Kidney epithelial cell (primary cell): ENCODE data around the gene LTC4S. TPM values are rescaled to one million over a fixed set of nuclear protein-coding genes. Genes with fewer than 3 reads are reported as not detected.

Experiments
- DNase-seq: peaks from one replicate; pipeline ENCODE4 v3.0.0-alpha.2; 2010; ENCODE audit warnings: low read depth
- H3K27me3 ChIP-seq: 2 replicates; pipeline ENCODE4 v1.6.0; 2011; ENCODE audit warnings: low read length; ENCODE audit not compliant: control insufficient read depth, insufficient read depth
- H3K36me3 ChIP-seq: 2 replicates; pipeline ENCODE4 v1.5.1; 2011; ENCODE audit warnings: low read length; ENCODE audit not compliant: control insufficient read depth, insufficient read depth
- H3K4me3 ChIP-seq: 2 replicates; pipeline ENCODE4 v1.5.1; 2011; ENCODE audit warnings: low read depth, mild to moderate bottlenecking, control low read depth, low read length
- CTCF ChIP-seq: IDR thresholded peaks from 2 replicates; pipeline ENCODE4 v1.5.1; 2011; ENCODE audit warnings: mild to moderate bottlenecking, moderate library complexity, low read length, control low read depth, inconsistent platforms; ENCODE audit not compliant: insufficient read depth, poor library complexity, severe bottlenecking
- total RNA-seq: library from RNA; depleted of rRNA; stranded (reverse); fragments of >200 nt; gene quantifications from 2 replicates; pipeline ENCODE4 v1.2.3, GENCODE V29; 2015

The LTC4S gene
- total RNA-seq, 1 donor from 2014 or later, result 5.1 TPM

DNA sequence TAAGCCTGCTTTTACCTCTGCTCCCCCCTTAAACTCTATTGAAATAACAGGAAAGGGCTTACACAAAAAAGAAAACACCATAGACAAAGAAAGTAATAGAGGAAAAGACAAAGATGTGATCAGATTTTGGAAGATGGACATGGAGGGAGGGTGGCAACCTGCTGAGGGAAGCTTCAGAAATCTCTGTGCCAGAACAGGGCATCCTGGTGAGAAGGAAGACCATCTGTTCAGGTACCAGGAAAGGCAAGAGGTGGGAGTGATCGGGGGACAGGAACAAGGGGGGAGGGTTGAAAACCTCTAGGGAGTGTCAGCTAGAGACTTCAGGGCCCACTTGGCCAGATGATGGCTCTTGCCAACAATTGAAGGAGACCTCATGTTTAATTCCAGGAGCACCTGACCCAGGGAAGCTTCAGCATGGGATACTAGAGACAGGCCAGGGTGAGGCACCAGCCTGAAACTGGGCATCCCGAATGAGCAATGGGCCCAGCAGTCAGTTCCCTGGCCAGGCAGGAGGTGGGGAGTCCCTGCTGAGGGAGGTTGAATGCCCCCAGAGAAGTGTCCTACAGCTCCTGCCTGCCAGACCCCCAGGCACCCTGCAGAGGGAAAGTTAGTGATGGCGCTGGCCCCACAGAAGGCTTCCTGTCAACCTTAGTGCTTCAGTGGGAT, 35.1 kb downstream of the LTC4S start:
- Histone ChIP-seq H3K36me3 (peaks cover 20% of the 10 kb centered on the region), H3K27me3 (no peaks in the 10 kb centered on the region), H3K4me3 (no peak overlapping the region)
- DNase-seq, result no peak
- no peak for TF ChIP-seq CTCF

DNA sequence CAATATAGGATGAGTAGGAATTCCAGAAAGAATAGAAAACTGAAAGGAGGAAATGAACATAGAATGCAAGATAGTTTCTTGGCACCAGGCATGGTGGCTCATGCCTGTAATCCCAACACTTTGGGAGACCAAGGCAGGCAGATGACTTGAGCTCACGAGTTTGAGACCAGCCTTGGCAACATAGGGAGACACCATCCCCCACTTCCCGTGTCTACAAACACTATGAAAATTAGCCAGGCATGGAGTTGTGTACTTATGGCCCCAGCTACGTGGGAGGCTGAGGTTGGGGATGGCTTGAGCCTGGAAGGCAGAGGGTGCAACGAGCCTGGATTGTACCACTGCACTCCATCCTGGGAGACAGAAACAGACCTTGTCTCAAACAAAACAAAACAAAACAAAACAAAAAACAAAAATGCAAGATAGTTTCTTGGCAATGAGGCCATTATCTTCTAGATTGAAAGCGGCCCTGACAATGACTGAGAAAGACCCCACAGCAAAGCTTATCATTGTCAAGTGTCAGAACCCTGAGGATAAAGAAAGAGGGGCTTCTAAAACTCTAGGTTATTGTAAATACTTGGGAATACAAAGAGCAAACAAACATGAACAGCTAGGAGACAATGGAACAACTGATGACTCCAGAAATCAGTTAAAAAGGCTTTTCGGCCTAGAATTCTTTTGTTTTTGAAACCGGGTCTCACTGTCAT, 36.1 kb downstream of the LTC4S start:
- no peak for TF ChIP-seq CTCF
- H3K4me3 ChIP-seq, result no peak overlapping the region
- peaks cover 18% of the 10 kb centered on the region for H3K36me3 ChIP-seq
- no peak for DNase-seq
- H3K27me3 ChIP-seq, result no peaks in the 10 kb centered on the region

- Histone ChIP-seq H3K27me3 (no peaks in the 10 kb centered on the region), H3K36me3 (peaks cover 17% of the 10 kb centered on the region), H3K4me3 (no peak overlapping the region)
- no peak for TF ChIP-seq CTCF
- no peak for DNase-seq
Observed at GRCh38 chr5:179830818-179831468, 37.2 kb downstream of the LTC4S start.

DNA sequence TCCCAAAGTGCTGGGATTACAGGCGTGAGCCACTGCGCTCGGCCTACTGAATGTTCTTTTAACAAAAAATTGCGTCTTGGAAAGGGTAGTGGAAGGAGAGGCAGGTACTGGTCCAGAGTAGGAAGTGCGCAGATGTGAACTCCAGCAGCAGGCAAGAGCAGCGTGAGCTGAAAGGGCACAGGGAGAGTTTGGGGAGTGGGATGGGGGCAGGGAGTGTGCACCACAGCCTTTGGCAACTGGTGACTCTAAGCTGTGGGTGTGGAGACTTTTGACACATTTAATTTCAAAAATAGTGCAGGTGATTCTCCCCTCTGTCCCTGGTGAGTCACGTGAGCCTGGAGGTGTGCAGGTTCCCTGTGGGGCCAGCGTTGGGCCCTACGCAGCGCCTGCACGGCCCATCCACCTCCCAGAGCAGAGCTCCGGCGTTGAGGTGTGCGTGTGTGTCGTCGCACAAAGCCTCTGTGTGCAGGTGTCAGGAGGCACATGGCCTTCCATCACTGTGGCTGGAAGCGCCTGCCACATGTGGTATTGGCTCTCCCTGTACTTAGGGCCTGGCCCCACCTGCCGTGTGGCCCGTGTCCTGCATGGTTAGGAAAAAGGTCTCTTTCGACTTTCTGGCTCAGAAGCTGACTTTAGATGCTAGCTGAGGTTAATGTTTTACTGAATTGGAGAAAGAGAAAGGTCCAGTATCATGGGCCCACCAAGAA, 38.4 kb downstream of the LTC4S start:
- no peak overlapping the region for H3K4me3 ChIP-seq
- DNase-seq, result no peak
- peaks cover 19% of the 10 kb centered on the region for H3K36me3 ChIP-seq
- no peaks in the 10 kb centered on the region for H3K27me3 ChIP-seq
- no peak for TF ChIP-seq CTCF

DNA sequence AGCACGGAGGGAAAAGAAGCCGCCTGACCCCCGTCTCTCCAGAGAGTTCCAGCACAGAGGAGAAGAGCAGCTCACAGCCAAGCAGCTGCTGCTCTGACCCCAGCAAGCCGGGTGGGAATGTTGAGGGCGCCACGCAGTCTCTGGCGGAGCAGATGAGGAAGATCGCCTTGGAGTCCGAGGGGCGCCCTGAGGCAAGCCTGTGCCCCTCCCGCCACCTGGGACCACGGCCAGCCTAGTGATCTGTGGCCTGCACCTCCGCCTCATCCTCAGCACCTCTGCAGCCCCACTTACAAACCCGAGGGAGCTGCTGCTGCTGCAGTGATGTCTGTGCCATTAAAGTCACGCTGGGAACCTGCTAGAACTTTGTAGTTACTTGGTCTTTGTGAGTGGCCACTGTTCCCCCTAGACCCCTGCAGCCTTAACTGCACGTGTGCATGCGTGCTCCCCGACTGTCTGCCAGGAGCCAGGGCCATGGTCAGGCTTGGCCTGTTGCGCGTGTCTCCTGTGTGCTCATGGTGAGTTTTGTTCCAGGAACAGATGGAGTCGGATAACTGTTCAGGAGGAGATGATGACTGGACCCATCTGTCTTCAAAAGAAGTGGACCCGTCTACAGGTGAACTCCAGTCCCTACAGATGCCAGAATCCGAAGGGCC, 39.4 kb downstream of the LTC4S start:
- no peak for TF ChIP-seq CTCF
- Histone ChIP-seq H3K27me3 (no peaks in the 10 kb centered on the region), H3K36me3 (peaks cover 19% of the 10 kb centered on the region), H3K4me3 (no peak overlapping the region)
- no peak for DNase-seq
